HPDE6-E6E7 (cell line): ENCODE measurements around the gene WDR62.
A peak's percentile ranks its signal among the peaks of the same experiment; 100 is the strongest.

Source experiments
- DNase-seq: peaks from one replicate; pipeline ENCODE4 v3.0.0; 2011; ENCODE audit warnings: missing footprints; ENCODE audit errors: extremely low spot score

The WDR62 gene

DNA sequence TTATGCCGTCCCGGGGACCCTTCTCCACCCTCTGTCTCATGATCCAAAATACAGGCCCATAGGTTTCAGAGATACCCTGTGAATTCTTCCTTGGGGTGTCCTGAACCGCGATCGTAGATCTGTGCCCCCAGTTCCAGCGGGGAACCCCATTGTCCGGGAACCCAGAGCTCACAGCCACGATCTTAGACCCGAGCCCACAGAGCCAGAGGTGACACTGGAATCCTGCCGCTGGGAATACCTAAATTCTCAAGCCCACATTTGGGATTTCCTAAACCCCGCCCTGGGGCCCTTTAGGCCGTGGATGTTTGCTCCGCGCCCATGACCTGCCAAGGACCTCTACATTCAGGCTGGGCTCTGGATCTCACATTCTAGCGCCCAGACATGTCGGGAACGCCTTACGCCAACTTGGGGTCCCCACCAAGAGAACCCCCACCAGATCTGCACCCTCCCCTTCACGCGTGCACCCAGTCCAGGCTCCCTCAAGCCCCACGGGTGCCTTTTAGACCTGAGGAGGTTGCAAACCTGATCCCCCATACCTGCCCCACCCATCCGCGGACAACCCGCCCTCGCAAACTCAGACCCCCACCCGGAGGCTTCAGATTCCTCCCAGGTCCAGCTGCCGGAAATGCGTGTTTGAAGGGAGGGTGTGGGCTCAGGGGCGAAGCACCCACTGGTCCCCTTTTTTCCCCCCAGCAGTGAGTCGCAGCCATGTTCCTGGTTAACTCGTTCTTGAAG, 85.8 kb downstream of the WDR62 start:
- no peak for DNase-seq

DNA sequence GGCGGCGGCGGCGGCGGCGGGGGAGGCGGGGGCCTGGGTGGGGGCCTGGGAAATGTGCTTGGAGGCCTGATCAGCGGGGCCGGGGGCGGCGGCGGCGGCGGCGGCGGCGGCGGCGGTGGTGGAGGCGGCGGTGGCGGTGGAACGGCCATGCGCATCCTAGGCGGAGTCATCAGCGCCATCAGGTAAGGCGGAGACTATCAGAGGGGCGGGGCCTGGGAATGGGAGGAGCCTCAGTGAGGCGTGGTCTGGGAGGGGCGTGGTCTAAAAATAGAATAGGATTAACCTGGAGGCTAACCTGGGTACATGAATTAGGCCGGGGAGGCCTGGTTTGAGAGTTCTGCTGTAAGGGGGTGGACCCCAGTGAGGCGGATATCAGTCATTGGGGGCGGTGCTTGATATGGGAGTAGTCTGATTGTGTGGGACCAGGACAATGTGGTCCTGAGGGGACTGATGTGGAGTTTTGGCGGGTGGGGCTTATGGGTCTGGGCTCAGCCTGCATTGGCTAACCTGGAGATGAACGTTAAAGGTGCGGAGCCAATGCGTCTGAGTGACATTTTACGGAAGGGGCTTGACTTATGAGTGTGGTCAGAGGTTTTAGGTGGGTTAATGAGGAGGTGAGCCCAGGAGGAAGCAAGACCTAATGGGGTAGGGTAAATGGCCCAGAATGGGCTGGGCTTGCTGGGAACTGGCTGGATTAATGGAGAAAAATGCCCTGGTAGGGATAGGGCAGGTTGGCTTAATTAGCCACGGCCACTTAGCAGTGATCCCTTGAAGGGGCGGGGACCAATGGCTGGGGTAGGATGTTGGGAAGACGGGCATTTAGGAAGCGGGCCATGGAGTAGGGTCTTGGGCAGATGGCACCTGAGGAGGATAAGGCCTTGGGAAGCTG, 86.6 kb downstream of the WDR62 start:
- DNase-seq: peak; percentile 77

DNA sequence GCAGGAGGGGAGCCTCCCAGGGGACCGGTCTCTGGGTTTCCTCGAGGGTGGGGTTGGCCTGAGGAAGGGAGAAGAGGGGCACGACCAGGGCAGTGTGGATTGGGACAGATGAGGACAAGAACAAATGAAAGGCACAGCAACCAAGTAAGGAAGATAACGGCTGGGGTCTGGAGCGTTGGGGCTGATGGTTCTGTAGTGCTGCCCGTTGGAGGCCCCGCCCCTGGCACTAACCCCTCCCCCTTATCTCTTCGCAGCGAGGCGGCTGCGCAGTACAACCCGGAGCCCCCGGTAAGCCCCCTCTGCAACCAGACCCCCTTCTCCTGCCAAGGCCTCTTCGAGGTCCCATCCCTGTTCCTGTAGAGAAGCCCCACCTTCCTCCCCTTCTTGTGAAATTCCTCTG, 87.3 kb downstream of the WDR62 start:
- DNase-seq: no peak

DNA sequence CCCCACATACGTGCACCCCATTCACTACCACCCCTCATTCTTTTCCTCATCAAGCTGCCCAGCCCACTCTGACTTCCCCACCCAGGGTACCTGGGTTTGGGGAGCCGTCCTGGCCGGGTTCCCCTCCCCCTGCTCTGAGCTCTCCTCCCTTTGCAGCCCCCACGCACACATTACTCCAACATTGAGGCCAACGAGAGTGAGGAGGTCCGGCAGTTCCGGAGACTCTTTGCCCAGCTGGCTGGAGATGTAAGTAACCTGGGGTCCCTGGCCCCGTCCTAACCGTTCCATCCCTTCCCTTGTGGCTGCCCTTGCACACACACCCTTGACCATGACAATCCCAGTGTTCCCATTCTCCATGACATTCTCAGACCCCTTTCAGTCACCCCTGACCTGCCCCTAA, 87.8 kb downstream of the WDR62 start:
- no peak for DNase-seq

DNA sequence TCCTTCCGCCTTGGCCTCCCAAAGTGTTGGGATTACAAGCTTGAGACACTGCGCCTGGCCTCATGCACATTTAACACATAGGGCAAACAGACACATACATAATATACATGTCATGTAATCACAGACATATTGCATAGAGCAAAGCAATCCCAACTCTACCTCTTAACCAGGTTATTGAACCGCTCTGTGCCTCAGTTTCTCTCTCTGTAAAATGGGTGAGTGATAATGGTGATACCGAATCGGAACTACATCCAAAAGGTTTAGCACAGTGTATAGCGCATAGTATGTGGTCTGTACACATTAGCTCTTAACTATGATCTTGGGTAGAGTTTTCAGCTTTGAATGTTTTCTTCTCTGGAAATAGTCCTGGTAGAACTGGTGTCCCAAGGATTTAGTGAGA, 89.9 kb downstream of the WDR62 start:
- DNase-seq: no peak

DNA sequence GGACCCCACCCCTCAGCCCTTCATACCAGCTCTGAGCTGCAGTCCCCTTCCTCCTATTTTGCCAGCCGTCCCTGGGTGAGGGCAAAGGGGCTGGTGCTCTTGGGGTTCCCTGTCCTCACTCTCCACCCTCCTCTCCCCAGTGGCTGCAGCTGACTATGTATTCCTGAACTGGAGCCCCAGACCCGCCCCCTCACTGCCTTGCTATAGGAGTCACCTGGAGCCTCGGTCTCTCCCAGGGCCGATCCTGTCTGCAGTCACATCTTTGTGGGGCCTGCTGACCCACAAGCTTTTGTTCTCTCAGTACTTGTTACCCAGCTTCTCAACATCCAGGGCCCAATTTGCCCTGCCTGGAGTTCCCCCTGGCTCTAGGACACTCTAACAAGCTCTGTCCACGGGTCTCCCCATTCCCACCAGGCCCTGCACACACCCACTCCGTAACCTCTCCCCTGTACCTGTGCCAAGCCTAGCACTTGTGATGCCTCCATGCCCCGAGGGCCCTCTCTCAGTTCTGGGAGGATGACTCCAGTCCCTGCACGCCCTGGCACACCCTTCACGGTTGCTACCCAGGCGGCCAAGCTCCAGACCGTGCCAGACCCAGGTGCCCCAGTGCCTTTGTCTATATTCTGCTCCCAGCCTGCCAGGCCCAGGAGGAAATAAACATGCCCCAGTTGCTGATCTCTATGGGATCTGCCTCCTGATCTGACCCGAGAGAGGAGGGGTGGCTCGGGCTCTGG, 95.1 kb downstream of the WDR62 start:
- peak; percentile 69 for DNase-seq

DNA sequence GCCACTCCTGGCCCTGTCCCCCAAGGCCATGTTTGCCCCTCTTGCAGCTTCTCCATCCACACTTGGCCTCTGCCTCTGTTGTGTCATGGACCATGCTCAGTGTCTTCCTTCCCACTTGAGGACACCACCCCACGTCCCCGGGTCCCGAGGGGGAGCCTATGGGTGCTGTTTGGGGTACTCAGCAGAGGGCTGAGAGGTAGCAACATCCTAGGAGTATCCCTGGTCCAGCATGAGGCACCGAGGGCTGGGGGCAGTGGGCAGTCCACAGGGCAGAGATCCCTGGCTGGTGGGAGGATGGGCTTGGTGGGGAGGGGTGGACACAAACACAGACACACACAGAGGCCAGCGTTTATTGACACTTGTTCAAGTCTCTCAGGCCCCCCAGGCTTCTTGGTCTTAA, 95.9 kb downstream of the WDR62 start:
- no peak for DNase-seq

DNA sequence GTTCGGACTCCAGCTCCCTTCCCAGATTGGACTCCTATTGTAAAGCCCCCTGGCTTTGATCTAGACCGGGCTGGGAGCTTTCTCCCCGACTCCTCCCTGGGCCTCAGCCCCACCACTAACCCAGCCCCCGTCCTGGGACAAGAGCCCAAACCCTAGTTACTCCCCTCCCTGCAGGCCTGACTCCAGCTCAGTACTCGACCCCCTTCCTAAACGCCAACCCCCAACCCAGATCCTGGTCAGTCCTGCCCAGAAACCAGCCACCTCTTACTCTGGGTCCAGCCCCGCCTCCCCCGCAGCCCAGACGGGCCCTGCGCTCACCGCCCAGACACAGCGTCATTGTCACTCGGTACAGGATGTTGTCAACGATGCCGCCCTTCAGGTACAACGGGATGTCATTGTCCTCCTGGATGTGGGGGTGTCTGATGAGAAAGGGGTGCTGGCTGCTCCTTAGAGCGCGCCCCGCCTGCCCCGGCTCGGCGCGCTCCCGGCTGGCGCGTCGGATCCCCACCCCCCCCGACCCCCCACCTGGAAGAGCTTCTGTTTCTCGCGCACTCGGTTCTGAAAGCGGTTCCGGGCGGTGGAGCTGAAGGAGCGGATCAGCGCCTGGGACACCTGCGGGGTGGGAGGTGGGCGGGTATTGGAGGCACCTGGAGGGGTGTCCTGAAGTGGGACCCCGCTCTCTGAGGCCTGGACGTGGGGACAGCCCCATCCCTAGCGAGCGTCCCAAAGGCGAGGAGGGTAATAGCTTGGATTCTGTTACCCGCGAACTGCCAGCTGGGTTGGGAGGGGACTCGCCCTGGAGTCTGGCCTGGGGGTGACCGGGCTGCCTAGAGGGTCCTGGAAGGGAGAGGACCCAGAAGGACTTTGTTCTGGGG, 96.7 kb downstream of the WDR62 start:
- DNase-seq: no peak

DNA sequence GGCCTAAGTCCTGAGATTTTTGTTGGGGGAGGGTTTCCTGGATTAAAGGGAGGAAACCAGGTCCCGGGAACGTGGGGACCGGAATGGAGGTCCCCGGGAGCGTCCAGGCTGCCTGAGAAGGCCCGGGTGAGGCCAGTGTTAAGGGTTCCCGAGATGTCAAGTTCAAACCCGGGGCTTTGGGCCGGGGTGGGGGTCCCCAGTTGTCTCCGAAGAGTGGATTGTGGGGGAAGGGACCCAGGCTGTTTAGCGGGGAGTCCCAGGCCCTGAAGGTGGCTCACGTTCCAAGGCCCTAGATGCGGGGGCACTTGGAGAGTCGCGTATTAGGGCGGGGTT, 97.3 kb downstream of the WDR62 start:
- DNase-seq: no peak

DNA sequence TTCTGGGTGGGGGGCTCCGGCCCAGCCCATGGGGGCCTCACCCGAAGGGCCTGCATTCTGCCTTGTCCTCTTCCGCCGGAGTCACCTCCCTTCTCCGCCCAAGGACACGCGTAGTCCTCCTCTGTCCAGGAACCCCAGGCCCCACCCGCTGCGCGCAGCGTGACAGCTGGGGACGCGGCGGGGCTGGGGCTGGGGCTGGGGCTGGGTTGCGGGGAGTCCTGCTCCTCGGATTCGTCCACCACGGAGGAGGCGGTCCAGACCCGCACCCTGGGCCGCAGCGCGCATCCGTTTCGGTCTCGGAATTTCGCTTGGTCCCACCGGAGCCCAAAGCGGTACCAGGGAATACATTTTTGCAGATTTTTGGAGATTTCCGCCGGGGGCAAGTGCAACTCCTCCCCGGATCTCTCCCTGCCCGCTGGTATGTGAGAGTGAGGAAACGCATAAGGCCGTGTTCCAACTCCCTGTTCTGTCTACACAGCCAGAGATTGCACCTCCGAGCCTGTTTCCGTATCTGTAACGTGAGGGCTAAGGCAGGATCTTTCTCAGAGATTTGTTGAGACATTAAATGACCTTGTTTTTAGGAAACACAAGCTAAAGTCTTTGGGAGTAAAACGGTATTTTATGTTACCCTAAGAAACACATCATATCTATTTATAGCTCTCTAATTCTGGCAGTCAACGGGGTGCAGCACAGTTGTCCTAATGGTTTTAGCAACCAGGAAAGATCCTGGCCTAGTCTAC, 97.8 kb downstream of the WDR62 start, which contains the start of gene COX7A1:
Gene COX7A1, minus strand, starts transcription at position 96 of the 740 bp plus-strand sequence. Its CDS starts 40 bp downstream, at position 56.
- no peak for DNase-seq

DNA sequence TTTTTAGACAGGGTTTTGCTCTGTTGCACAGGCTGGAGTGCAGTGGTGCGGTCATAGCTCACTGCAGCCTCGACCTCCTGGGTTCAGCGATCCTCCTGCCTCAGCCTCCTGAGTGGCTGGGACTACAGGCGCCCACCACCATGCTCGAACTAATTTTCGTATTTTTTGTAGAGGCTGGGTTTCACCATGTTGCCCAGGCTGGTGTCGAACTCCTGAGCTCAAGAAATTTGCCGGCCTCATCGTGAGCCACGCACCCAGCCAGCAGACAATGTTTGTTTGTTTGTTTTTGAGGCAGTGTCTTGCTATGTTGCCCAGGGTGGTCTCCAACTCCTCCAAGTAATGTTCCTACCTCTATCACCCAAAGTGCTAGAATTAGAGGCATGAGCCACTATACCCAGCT, 98.4 kb downstream of the WDR62 start:
- DNase-seq: no peak
